ENCODE results near the gene LSM14A. TPM values are rescaled to one million over a fixed set of nuclear protein-coding genes. Genes with fewer than 3 reads are reported as not detected.

The LSM14A gene
- total RNA-seq, 4 donors from 2014 or later = 94.4 to 172 (median 130) TPM

- intact Hi-C loops (cut with DNase I) = no loop called here
Observed at GRCh38 chr19:34181111-34181864, 9.0 kb downstream of the LSM14A start.

GRCh38 chr19:34182125-34182524 is 9.8 kb downstream of the LSM14A start:
- H3K27me3 ChIP-seq = no peaks in the 10 kb centered on the region
- no peak overlapping the region for H3K4me3 ChIP-seq
- no peaks in the 10 kb centered on the region for H3K9me3 ChIP-seq
- no peak for TF ChIP-seq CTCF (IDR thresholded peaks at IDR 0.05)
- no peak for TF ChIP-seq EP300 (IDR thresholded peaks at IDR 0.05)
- no peak for TF ChIP-seq POLR2A (IDR thresholded peaks at IDR 0.05; ENCODE audit: low read depth)
- no peak for TF ChIP-seq POLR2AphosphoS5 (IDR thresholded peaks at IDR 0.05)
- H3K27ac ChIP-seq (replicated peaks in 1 of 4) = no peak overlapping the region
- DNase-seq (ENCODE audit: extremely low spot score) = no peak
- intact Hi-C loops (cut with DNase I) = no loop called here
- peaks cover 72 to 96% (median 93%) of the 10 kb centered on the region in 4 donors for H3K4me1 ChIP-seq
- H3K36me3 ChIP-seq = peaks cover 0 to 5% (median 0%) of the 10 kb centered on the region in 4 donors

More at GRCh38 chr19:34181111-34181864, 9.0 kb downstream of the LSM14A start:
- Histone ChIP-seq H3K27ac (replicated peaks in 1 of 4) (no peak overlapping the region), H3K36me3 (peaks cover 0 to 5% (median 0%) of the 10 kb centered on the region in 4 donors), H3K4me3 (no peak overlapping the region), H3K27me3 (no peaks in the 10 kb centered on the region), H3K9me3 (no peaks in the 10 kb centered on the region), H3K4me1 (peaks cover 79 to 98% (median 95%) of the 10 kb centered on the region in 4 donors)
- no peak for DNase-seq (ENCODE audit: extremely low spot score)
- TF ChIP-seq CTCF (IDR thresholded peaks at IDR 0.05) = no peak
- TF ChIP-seq POLR2A (IDR thresholded peaks at IDR 0.05; ENCODE audit: low read depth) = no peak
- TF ChIP-seq EP300 (IDR thresholded peaks at IDR 0.05) = no peak
- TF ChIP-seq POLR2AphosphoS5 (IDR thresholded peaks at IDR 0.05) = no peak
- WGBS = 79% methylated on average over 5 of the region's 5 CpGs

- no peak for TF ChIP-seq EP300 (IDR thresholded peaks at IDR 0.05)
- TF ChIP-seq CTCF (IDR thresholded peaks at IDR 0.05) = no peak
- TF ChIP-seq POLR2AphosphoS5 (IDR thresholded peaks at IDR 0.05) = no peak
- TF ChIP-seq POLR2A (IDR thresholded peaks at IDR 0.05; ENCODE audit: low read depth) = no peak
- H3K4me1 ChIP-seq = peaks cover 73 to 96% (median 91%) of the 10 kb centered on the region in 4 donors
- peaks cover 0 to 5% (median 0%) of the 10 kb centered on the region in 4 donors for H3K36me3 ChIP-seq
- no peaks in the 10 kb centered on the region for H3K9me3 ChIP-seq
- no peaks in the 10 kb centered on the region for H3K27me3 ChIP-seq
- no peak overlapping the region for H3K27ac ChIP-seq (replicated peaks in 1 of 4)
- no peak for DNase-seq (ENCODE audit: extremely low spot score)
- 49% methylated on average over 6 of the region's 6 CpGs for WGBS
- no peak overlapping the region for H3K4me3 ChIP-seq
- intact Hi-C loops (cut with DNase I) = no loop called here
Observed at GRCh38 chr19:34184880-34185491, 12.7 kb downstream of the LSM14A start.

GRCh38 chr19:34186205-34186604 is 13.9 kb downstream of the LSM14A start:
- no peak overlapping the region for H3K4me3 ChIP-seq
- no peak for TF ChIP-seq EP300 (IDR thresholded peaks at IDR 0.05)
- TF ChIP-seq POLR2AphosphoS5 (IDR thresholded peaks at IDR 0.05) = no peak
- no peak for TF ChIP-seq POLR2A (IDR thresholded peaks at IDR 0.05; ENCODE audit: low read depth)
- TF ChIP-seq CTCF (IDR thresholded peaks at IDR 0.05) = no peak
- H3K9me3 ChIP-seq = no peaks in the 10 kb centered on the region
- 98% methylated on average over 2 of the region's 2 CpGs for WGBS
- no peak overlapping the region for H3K27ac ChIP-seq (replicated peaks in 1 of 4)
- H3K4me1 ChIP-seq = peaks cover 69 to 95% (median 87%) of the 10 kb centered on the region in 4 donors
- no peaks in the 10 kb centered on the region for H3K27me3 ChIP-seq
- DNase-seq (ENCODE audit: extremely low spot score) = no peak
- intact Hi-C loops (cut with DNase I) = no loop called here
- H3K36me3 ChIP-seq = no peaks in the 10 kb centered on the region
